NCI-H146 treated with DMSO at 0.1 percent for 48 hours (cell line): ENCODE results near the gene SENP8.

Experiments used
- DNase-seq: peaks from one replicate; lab custom pipeline; 2025; ENCODE audit not compliant: unreplicated experiment; lab: John Stamatoyannopoulos, UW

The SENP8 gene

GRCh38 chr15:72112805-72113204, 5.4 kb upstream of the SENP8 start:
- no peak for DNase-seq

GRCh38 chr15:72113347-72114031, 4.7 kb upstream of the SENP8 start:
- DNase-seq: no peak

- DNase-seq: peak; percentile 2
Observed at GRCh38 chr15:72116731-72117485, 1.3 kb upstream of the SENP8 start.

GRCh38 chr15:72117486-72118016, 652 bp upstream of the SENP8 start:
- DNase-seq: no peak

- DNase-seq: no peak
Observed at GRCh38 chr15:72124218-72124617, 6.0 kb downstream of the SENP8 start.

GRCh38 chr15:72127724-72128322, 9.6 kb downstream of the SENP8 start:
- no peak for DNase-seq

- no peak for DNase-seq
Observed at GRCh38 chr15:72128359-72128758, 10.2 kb downstream of the SENP8 start.

- DNase-seq: no peak
Observed at GRCh38 chr15:72130272-72130671, 12.1 kb downstream of the SENP8 start.

- no peak for DNase-seq
Observed at GRCh38 chr15:72131922-72132321, 13.7 kb downstream of the SENP8 start.

- DNase-seq: no peak
Observed at GRCh38 chr15:72133211-72133610, 15.0 kb downstream of the SENP8 start.

- peak; percentile 37 for DNase-seq
Observed at GRCh38 chr15:72135719-72136118, 17.5 kb downstream of the SENP8 start.

GRCh38 chr15:72136170-72137051, 18.2 kb downstream of the SENP8 start:
- DNase-seq: peak; percentile 39

GRCh38 chr15:72139667-72140066, 21.5 kb downstream of the SENP8 start:
- no peak for DNase-seq

- DNase-seq: no peak
Observed at GRCh38 chr15:72140088-72140487, 21.9 kb downstream of the SENP8 start.

GRCh38 chr15:72141171-72142084, 23.2 kb downstream of the SENP8 start:
- DNase-seq: peak; percentile 3

GRCh38 chr15:72146221-72146620, 28.0 kb downstream of the SENP8 start:
- no peak for DNase-seq

- DNase-seq: no peak
Observed at GRCh38 chr15:72146934-72147333, 28.7 kb downstream of the SENP8 start.

GRCh38 chr15:72147418-72147817, 29.2 kb downstream of the SENP8 start:
- DNase-seq: no peak

- no peak for DNase-seq
Observed at GRCh38 chr15:72153269-72154000, 35.2 kb downstream of the SENP8 start.
